Naive thymus-derived CD8-positive, alpha-beta T cell (primary cell): Measurements from ENCODE around the gene ALAS1. TPM values are rescaled to one million over a fixed set of nuclear protein-coding genes. Genes with fewer than 3 reads are reported as not detected.
A peak's percentile ranks its signal among the peaks of the same experiment; 100 is the strongest.

Source experiments
- ATAC-seq, 2 donors: fragments of 150-1000 bp; cut with Tn5 transposase in 1 of 2; sonication (Bioruptor Pico), chemical (Tn5 transposase) in 1 of 2; 1 replicate in 1 of 2; 2 replicates in 1 of 2; pipeline ENCODE4 v1.10.0; 2021; ENCODE audit warnings: mild to moderate bottlenecking in 2 of 2, moderate library complexity in 2 of 2
- POLR2A ChIA-PET: fragments of 350-600 bp; sonication (Branson Sonifier 250); formaldehyde crosslinking; loops from one replicate; lab custom pipeline; 2021; ENCODE audit warnings: antibody characterized with exemption; lab: Charles Lee
- DNase-seq, 10 donors: peaks; one replicate each; pipeline versions ENCODE4 v3.0.0 to v3.0.0-alpha.2; 2020 to 2022
- H3K27ac Mint-ChIP-seq, 10 donors: one replicate each; pipeline ENCODE4 v1.8.0; 2020 to 2022; ENCODE audit warnings: mild to moderate bottlenecking in 10 of 10, mixed read lengths in 10 of 10, moderate library complexity in 4 of 10, inconsistent platforms in 1 of 10
- H3K27me3 Mint-ChIP-seq, 5 donors: one replicate each; pipeline ENCODE4 v1.8.0; 2021 to 2022; ENCODE audit warnings: mixed read lengths in 5 of 5
- H3K36me3 Mint-ChIP-seq, 3 donors: one replicate each; pipeline ENCODE4 v1.8.0; 2020 to 2022; ENCODE audit warnings: mixed read lengths in 3 of 3, mild to moderate bottlenecking in 2 of 3, inconsistent platforms in 1 of 3
- H3K4me1 Mint-ChIP-seq, 4 donors: one replicate each; pipeline ENCODE4 v1.8.0; 2021 to 2022; ENCODE audit warnings: mixed read lengths in 4 of 4
- H3K4me3 Mint-ChIP-seq, 10 donors: one replicate each; pipeline ENCODE4 v1.8.0; 2020 to 2022; ENCODE audit warnings: mild to moderate bottlenecking in 10 of 10, mixed read lengths in 10 of 10, moderate library complexity in 6 of 10, inconsistent platforms in 1 of 10
- H3K9me3 Mint-ChIP-seq, 9 donors: one replicate each; pipeline ENCODE4 v1.8.0; 2020 to 2022; ENCODE audit warnings: mixed read lengths in 9 of 9, mild to moderate bottlenecking in 3 of 9, inconsistent platforms in 1 of 9, moderate library complexity in 1 of 9
- polyA plus RNA-seq, 3 donors: library from polyadenylated mRNA; unstranded; fragments of 300-500 nt; fragmentation: Illumina TruSeq; gene quantifications; one replicate each; pipeline ENCODE4 v1.2.3, GENCODE V29; 2021
- total RNA-seq, 8 experiments: library from RNA in 2 of 8; stranded (reverse) in 2 of 8; gene quantifications; one replicate each; pipeline ENCODE4 v1.2.3 and lab custom pipeline; 2021 to 2026

The ALAS1 gene
- total and polyA plus RNA-seq, 5 experiments from 2014 or later, result 14.7 to 28.9 (median 18.5) TPM

DNA sequence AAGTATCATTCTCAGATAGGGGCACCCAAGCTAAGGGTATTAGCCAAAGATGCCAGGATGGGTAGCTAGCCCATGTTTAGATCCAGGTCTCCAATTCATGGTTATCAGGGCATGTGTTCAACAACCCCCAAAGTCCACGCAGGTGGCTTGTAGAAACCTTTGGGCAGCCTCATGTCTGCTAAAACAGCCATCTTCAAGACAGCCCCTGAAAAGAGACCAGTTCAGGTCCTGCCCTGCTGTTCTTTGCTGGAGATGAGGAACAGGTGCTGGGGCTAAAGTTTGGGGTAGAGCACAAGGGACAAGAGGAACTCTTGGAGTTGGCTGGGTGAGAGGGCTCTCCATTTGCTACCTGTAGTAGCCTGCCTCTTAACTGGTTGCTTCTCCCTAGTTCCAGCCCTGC, 52.2 kb downstream of the ALAS1 start:
- peaks cover 0 to 2% (median 0%) of the 10 kb centered on the region in 5 donors for H3K27me3 Mint-ChIP-seq
- peaks cover 0 to 67% (median 13%) of the 10 kb centered on the region in 3 donors for H3K36me3 Mint-ChIP-seq
- peaks cover 46 to 91% (median 88%) of the 10 kb centered on the region in 4 donors for H3K4me1 Mint-ChIP-seq
- DNase-seq, result no peak
- H3K4me3 Mint-ChIP-seq, result peak overlapping the region in 8 of 10 donors; percentile 35 to 86 (median 64)
- POLR2A ChIA-PET, result interaction anchor here (43.1 to 58.8 kb wide), 3 partner anchors 0 to 33 kb away, joined by 1452 to 1841 read pairs (median 1452); partner anchors contain the start of genes GLYCTK, PPM1M, TLR9 and TWF2
- ATAC-seq, result no peak
- no peaks in the 10 kb centered on the region for H3K9me3 Mint-ChIP-seq
- H3K27ac Mint-ChIP-seq, result peak overlapping the region; percentile 91 to 100 (median 98)

DNA sequence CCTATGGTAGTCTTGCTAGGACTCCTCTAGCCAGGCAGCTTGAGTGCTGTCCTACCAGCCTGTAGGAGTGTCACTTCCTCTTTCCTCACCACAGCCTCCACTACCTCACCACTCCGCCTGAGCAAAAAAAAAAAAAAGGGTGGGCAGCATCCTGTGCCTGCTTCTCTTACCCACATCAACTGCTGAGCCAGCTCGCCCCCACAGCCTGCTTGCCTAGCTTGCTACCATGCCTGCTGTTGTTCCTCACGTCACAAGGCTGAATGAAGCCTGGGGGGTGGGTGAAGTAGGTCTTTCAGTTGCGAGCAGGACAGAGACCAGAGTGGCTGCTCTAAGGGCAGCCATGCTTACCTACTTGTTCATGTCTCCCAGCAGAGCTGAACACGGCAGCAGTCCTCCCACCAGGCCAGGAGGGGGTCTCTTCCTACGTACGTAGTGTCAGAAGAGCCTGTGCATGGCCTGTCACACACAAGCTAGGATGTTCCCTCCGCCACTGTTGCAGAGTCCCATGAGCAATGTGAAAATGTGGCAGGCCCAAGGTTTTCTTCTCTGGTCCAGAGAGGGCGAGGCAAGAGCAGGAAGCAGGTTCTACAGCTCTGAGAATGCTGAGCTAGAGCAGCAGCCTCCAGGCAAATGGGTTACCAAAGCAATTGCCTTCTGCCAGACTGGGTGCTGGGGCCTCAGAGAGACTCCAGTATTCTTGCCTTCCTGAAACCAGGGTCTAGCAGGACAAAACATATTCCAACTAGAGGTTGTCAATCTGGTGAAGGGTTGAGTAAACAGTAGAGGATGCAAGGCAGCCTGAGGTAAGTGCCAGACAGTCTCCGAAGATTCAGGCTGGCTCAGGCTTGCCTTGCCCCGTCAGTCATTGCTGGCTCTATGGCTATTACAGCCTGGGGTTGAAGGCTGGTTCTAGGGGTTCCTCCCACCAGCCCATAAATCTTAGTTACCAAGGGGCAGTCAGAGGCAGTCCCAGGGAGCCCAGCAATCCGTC, 55.6 kb downstream of the ALAS1 start:
- POLR2A ChIA-PET, result interaction anchor here (1.0 to 58.8 kb wide), 4 partner anchors 3 to 82 kb away, joined by 3 to 1841 read pairs (median 1452); partner anchors contain the start of genes GLYCTK, PPM1M, TLR9 and TWF2
- Mint-ChIP-seq H3K36me3 (peaks cover 0 to 88% (median 30%) of the 10 kb centered on the region in 3 donors), H3K27me3 (peaks cover 0 to 2% (median 0%) of the 10 kb centered on the region in 5 donors), H3K9me3 (no peaks in the 10 kb centered on the region), H3K4me3 (peak overlapping the region; percentile 68 to 95 (median 90)), H3K27ac (peak overlapping the region; percentile 97 to 100 (median 99)), H3K4me1 (peaks cover 36 to 99% (median 94%) of the 10 kb centered on the region in 4 donors)
- DNase-seq (peak; percentile 62 to 97 (median 91)), ATAC-seq (peak; percentile 87 to 88)

DNA sequence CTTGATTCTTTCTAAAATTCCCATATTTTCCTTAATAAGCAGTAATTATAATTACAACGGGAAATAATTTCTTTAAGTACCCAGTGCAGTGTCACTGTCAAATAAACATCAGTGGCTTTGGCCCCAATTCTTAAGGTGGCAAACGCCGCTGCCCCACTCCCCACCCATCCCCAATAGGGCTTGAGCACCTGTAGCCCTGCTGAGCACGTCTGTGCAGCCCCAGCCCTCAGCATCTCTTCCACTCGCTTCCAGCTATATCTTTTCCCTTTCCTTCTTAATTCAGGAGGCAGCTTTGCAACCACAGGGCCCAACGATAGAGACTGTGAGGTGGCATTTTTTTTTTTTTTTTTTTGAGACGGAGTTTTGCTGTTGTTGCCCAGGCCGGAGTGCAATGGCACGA, 56.6 kb downstream of the ALAS1 start:
- Mint-ChIP-seq H3K36me3 (peaks cover 0 to 88% (median 40%) of the 10 kb centered on the region in 3 donors), H3K27ac (peak overlapping the region; percentile 97 to 100 (median 99)), H3K4me3 (peak overlapping the region in 8 of 10 donors; percentile 36 to 95 (median 83)), H3K4me1 (peaks cover 33 to 97% (median 94%) of the 10 kb centered on the region in 4 donors), H3K9me3 (no peaks in the 10 kb centered on the region), H3K27me3 (peaks cover 0 to 2% (median 0%) of the 10 kb centered on the region in 5 donors)
- POLR2A ChIA-PET, result interaction anchor here (43.1 to 58.8 kb wide), 3 partner anchors 4 to 29 kb away, joined by 1452 to 1841 read pairs (median 1452); partner anchors contain the start of genes GLYCTK, PPM1M, TLR9 and TWF2
- DNase-seq (no peak), ATAC-seq (no peak)

DNA sequence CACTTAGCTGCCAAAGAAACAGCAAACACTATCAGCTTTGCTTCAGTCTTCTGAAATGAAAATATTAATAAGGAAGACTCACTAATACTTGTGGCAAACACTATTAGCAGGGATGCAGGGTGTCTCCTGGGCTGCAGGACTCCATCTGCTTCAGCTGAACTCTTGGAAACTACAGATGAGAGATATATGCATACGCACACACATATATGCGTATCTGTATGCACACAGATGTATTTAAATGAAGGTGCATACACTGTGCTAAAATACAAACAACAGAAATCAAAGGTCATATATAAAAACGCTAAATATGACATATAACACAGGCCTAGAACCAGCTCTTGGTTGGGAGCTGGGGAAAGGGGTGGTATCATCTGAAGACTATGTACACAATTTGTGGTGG, 58.2 kb downstream of the ALAS1 start:
- Mint-ChIP-seq H3K4me1 (peaks cover 24 to 97% (median 93%) of the 10 kb centered on the region in 4 donors), H3K4me3 (peak overlapping the region in 8 of 10 donors; percentile 10 to 78 (median 49)), H3K27ac (peak overlapping the region; percentile 97 to 100 (median 99)), H3K9me3 (no peaks in the 10 kb centered on the region), H3K36me3 (peaks cover 0 to 93% (median 50%) of the 10 kb centered on the region in 3 donors), H3K27me3 (peaks cover 0 to 2% (median 0%) of the 10 kb centered on the region in 5 donors)
- POLR2A ChIA-PET, result interaction anchor here (43.1 to 58.8 kb wide), 3 partner anchors 6 to 27 kb away, joined by 1452 to 1841 read pairs (median 1452); partner anchors contain the start of genes GLYCTK, PPM1M, TLR9 and TWF2
- no peak for DNase-seq
- no peak for ATAC-seq

DNA sequence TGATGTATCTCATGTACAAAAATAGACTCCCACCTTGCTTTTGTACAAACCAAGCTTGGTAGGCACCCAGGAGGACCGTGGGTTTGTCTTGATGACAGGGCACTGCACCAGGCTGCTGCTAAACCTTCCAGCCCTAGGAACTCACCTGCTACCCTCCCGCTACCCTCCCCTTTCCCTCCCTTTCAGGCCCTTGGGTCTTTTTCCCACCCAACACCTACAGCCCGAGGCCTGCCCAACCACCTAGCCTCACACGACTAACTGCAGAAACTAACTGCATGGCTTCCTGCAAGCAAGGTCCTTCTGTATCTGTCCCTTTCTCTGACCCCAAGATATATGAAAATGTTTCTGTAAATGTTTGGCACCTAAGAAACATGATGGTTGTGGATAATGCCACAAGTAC, 58.7 kb downstream of the ALAS1 start:
- H3K27ac Mint-ChIP-seq, result peak overlapping the region; percentile 76 to 100 (median 99)
- peaks cover 26 to 99% (median 95%) of the 10 kb centered on the region in 4 donors for H3K4me1 Mint-ChIP-seq
- peaks cover 0 to 94% (median 53%) of the 10 kb centered on the region in 3 donors for H3K36me3 Mint-ChIP-seq
- peak overlapping the region in 8 of 10 donors; percentile 48 to 78 (median 59) for H3K4me3 Mint-ChIP-seq
- H3K27me3 Mint-ChIP-seq, result peaks cover 0 to 2% (median 0%) of the 10 kb centered on the region in 5 donors
- POLR2A ChIA-PET, result interaction anchor here (43.1 to 58.8 kb wide), 3 partner anchors 6 to 27 kb away, joined by 1452 to 1841 read pairs (median 1452); partner anchors contain the start of genes GLYCTK, PPM1M, TLR9 and TWF2
- no peaks in the 10 kb centered on the region for H3K9me3 Mint-ChIP-seq
- DNase-seq, result no peak
- no peak for ATAC-seq

DNA sequence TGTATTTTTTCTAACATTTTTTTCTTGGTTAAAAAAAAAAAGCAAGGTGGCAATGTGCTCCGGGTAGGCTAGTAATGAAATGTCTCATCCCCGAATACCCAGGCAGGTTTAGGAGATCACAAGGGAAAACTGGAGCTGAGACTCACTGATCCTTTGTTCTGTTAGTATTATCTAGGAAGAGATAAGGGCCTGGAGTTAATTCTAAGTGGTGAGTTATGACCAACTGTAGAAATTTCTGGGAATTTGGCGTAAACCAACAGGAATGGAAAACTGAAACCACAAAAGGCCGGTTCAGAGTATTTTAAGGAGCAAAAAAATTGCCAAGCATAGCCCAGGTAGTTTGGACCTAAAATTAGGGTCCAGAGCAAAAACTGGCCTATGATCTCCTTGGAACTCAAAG, 60.0 kb downstream of the ALAS1 start:
- POLR2A ChIA-PET, result interaction anchor here (43.1 to 58.8 kb wide), 3 partner anchors 7 to 26 kb away, joined by 1452 to 1841 read pairs (median 1452); partner anchors contain the start of genes GLYCTK, PPM1M, TLR9 and TWF2
- DNase-seq (no peak), ATAC-seq (no peak)
- Mint-ChIP-seq H3K27me3 (peaks cover 0 to 2% (median 0%) of the 10 kb centered on the region in 5 donors), H3K4me3 (peak overlapping the region in 3 of 10 donors; percentile 33 to 70 (median 33)), H3K27ac (peak overlapping the region; percentile 76 to 100 (median 98)), H3K9me3 (no peaks in the 10 kb centered on the region), H3K36me3 (peaks cover 0 to 96% (median 60%) of the 10 kb centered on the region in 3 donors), H3K4me1 (peaks cover 24 to 99% (median 95%) of the 10 kb centered on the region in 4 donors)

DNA sequence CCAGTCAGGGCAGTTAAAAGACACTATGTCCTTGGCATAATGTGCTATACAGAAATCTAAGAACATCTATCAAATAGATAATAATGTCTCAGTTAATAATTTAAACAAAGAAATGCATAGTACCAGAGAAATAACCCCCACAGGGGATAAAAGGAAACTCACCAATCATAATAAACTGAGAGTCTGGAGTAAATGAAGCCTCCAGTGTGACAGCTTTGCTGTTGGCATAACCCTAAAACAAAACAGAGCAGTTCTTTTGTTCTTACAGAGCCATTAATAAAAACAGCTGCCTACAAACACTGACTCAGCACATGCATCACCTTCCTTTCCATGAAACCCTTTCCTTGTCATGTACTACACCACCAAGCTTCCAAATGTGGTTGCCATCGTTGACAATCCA, 61.1 kb downstream of the ALAS1 start:
- H3K9me3 Mint-ChIP-seq, result no peaks in the 10 kb centered on the region
- peaks cover 31 to 99% (median 95%) of the 10 kb centered on the region in 4 donors for H3K4me1 Mint-ChIP-seq
- peak overlapping the region in 3 of 10 donors; percentile 11 to 45 (median 23) for H3K4me3 Mint-ChIP-seq
- ATAC-seq (no peak), DNase-seq (no peak)
- POLR2A ChIA-PET, result interaction anchor here (2.1 to 58.8 kb wide), 3 partner anchors 13 to 25 kb away, joined by 13 to 1841 read pairs (median 1452); partner anchors contain the start of genes GLYCTK, PPM1M, TLR9 and TWF2
- no peaks in the 10 kb centered on the region for H3K27me3 Mint-ChIP-seq
- H3K36me3 Mint-ChIP-seq, result peaks cover 8 to 96% (median 67%) of the 10 kb centered on the region in 3 donors
- peak overlapping the region; percentile 57 to 100 (median 87) for H3K27ac Mint-ChIP-seq

DNA sequence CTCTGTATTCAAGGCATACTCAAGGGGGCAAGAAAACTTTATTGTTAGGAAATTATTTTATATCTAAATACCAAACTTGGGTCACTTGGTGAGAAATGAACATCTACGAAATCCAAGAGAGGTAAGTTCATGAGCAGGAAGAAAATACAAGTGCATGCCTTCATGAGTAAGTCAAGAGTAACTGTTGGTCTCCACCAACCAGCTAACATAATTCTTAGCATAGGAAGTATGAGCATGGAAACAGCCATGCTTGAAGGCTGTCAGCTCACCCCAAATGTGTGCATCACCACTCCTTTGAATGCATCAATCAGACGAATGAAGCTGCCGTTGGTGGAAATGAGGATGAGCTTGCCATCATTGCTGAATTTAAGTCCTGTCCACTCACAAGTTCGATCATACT, 61.5 kb downstream of the ALAS1 start:
- Mint-ChIP-seq H3K4me3 (peak overlapping the region in 1 of 10 donors; percentile 23), H3K9me3 (no peaks in the 10 kb centered on the region), H3K27me3 (no peaks in the 10 kb centered on the region), H3K4me1 (peaks cover 35 to 99% (median 95%) of the 10 kb centered on the region in 4 donors), H3K36me3 (peaks cover 12 to 97% (median 69%) of the 10 kb centered on the region in 3 donors), H3K27ac (peak overlapping the region; percentile 60 to 100 (median 86))
- DNase-seq, result no peak
- no peak for ATAC-seq
- POLR2A ChIA-PET, result interaction anchor here (1.9 to 58.8 kb wide), 4 partner anchors 10 to 24 kb away, joined by 6 to 1841 read pairs (median 732); partner anchors contain the start of genes GLYCTK, PPM1M, TLR9 and TWF2

DNA sequence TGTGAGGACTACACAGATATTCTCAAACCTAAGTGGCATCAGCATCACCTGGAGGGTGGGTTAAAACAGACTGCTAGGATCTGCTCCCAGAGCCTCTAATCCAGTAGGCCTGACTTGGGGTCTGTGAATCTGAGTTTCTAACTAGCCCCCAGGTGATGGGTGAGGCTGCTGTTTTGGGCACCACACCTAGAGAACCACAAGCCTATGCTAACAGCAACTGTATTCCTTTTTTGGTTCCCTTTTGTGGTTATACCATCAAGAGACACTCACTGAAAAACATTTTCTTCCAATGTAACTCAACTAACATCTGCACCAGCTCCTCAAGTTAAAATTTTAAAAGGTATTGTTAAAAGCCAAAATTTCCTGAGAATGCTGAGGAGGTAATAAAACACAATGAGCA, 64.5 kb downstream of the ALAS1 start:
- H3K4me1 Mint-ChIP-seq, result peaks cover 32 to 92% (median 85%) of the 10 kb centered on the region in 4 donors
- POLR2A ChIA-PET, result interaction anchor here (2.0 to 58.8 kb wide), 3 partner anchors 9 to 25 kb away, joined by 23 to 1841 read pairs (median 1452); partner anchors contain the start of genes GLYCTK, PPM1M, TLR9 and TWF2
- DNase-seq (peak in 1 of 10 donors; percentile 37), ATAC-seq (peak; percentile 46 to 81)
- H3K36me3 Mint-ChIP-seq, result peaks cover 17 to 98% (median 78%) of the 10 kb centered on the region in 3 donors
- H3K9me3 Mint-ChIP-seq, result no peaks in the 10 kb centered on the region
- H3K27me3 Mint-ChIP-seq, result no peaks in the 10 kb centered on the region
- peak overlapping the region; percentile 49 to 96 (median 91) for H3K27ac Mint-ChIP-seq
- peak overlapping the region; percentile 34 to 78 (median 56) for H3K4me3 Mint-ChIP-seq
